ENCODE measurements around the gene HIVEP3.

The HIVEP3 gene

GRCh38 chr1:41622859-41623732 lies 295.6 kb downstream of the HIVEP3 start:
- Histone ChIP-seq H3K27me3 (replicated peaks in 2 of 5; ENCODE audit: control insufficient read depth in 4 of 5, insufficient read depth in 5 of 5, low read length in 4 of 5) (no peaks in the 10 kb centered on the region), H3K9me3 (ENCODE audit: control extremely low read depth in 1 of 5, control insufficient read depth in 4 of 5, insufficient read depth in 2 of 5, low read depth in 1 of 5, low read length in 4 of 5) (no peaks in the 10 kb centered on the region), H3K27ac (ENCODE audit: insufficient read depth in 1 of 2, low read depth in 1 of 2, low read length in 2 of 2, poor library complexity in 1 of 2, severe bottlenecking in 2 of 2) (no peak overlapping the region), H3K36me3 (ENCODE audit: control insufficient read depth in 4 of 4, insufficient read depth in 4 of 4, low read length in 3 of 4) (no peaks in the 10 kb centered on the region), H3K4me1 (ENCODE audit: control extremely low read depth in 1 of 4, control insufficient read depth in 4 of 4, insufficient read depth in 4 of 4, low read length in 3 of 4) (peaks cover 0 to 13% (median 8%) of the 10 kb centered on the region in 4 experiments), H3K4me3 (ENCODE audit: control insufficient read depth in 1 of 7, extremely low read depth in 1 of 7, insufficient read depth in 4 of 7, low read depth in 2 of 7, low read length in 6 of 7) (no peak overlapping the region)
- ChIA-PET POLR2A (no interaction called here), CTCF (no interaction called here)
- DNase-seq, result peak in 1 of 3 donors; percentile 1
- 33% methylated on average over 3 of the region's 8 CpGs for WGBS (ENCODE audit: insufficient coverage)

- CTCF ChIA-PET, result interaction anchor here (1.5 kb wide), 1 partner anchor 10 kb away, joined by 3 read pairs; no protein-coding TSS in a partner anchor
- WGBS (ENCODE audit: insufficient coverage), result 91% methylated on average over 5 of the region's 8 CpGs
- H3K27me3 ChIP-seq (replicated peaks in 2 of 5; ENCODE audit: control insufficient read depth in 4 of 5, insufficient read depth in 5 of 5, low read length in 4 of 5), result no peaks in the 10 kb centered on the region
- H3K9me3 ChIP-seq (ENCODE audit: control extremely low read depth in 1 of 5, control insufficient read depth in 4 of 5, insufficient read depth in 2 of 5, low read depth in 1 of 5, low read length in 4 of 5), result no peaks in the 10 kb centered on the region
- DNase-seq, result no peak
- no peak overlapping the region for H3K4me3 ChIP-seq (ENCODE audit: control insufficient read depth in 1 of 7, extremely low read depth in 1 of 7, insufficient read depth in 4 of 7, low read depth in 2 of 7, low read length in 6 of 7)
- POLR2A ChIA-PET, result no interaction called here
- H3K4me1 ChIP-seq (ENCODE audit: control extremely low read depth in 1 of 4, control insufficient read depth in 4 of 4, insufficient read depth in 4 of 4, low read length in 3 of 4), result peaks cover 0 to 13% (median 8%) of the 10 kb centered on the region in 4 experiments
- H3K36me3 ChIP-seq (ENCODE audit: control insufficient read depth in 4 of 4, insufficient read depth in 4 of 4, low read length in 3 of 4), result no peaks in the 10 kb centered on the region
- no peak overlapping the region for H3K27ac ChIP-seq (ENCODE audit: insufficient read depth in 1 of 2, low read depth in 1 of 2, low read length in 2 of 2, poor library complexity in 1 of 2, severe bottlenecking in 2 of 2)
Measured at GRCh38 chr1:41622402-41622801, 296.3 kb downstream of the HIVEP3 start.

- ChIA-PET POLR2A (interaction anchor here (0.6 to 0.7 kb wide), 2 partner anchors 28 to 52 kb away, joined by 3 to 4 read pairs; no protein-coding TSS in a partner anchor), CTCF (interaction anchor here (1.5 kb wide), 1 partner anchor 9 kb away, joined by 3 read pairs; no protein-coding TSS in a partner anchor)
- H3K36me3 ChIP-seq (ENCODE audit: control insufficient read depth in 4 of 4, insufficient read depth in 4 of 4, low read length in 3 of 4), result no peaks in the 10 kb centered on the region
- H3K4me1 ChIP-seq (ENCODE audit: control extremely low read depth in 1 of 4, control insufficient read depth in 4 of 4, insufficient read depth in 4 of 4, low read length in 3 of 4), result peaks cover 0 to 13% (median 8%) of the 10 kb centered on the region in 4 experiments
- no peak overlapping the region for H3K4me3 ChIP-seq (ENCODE audit: control insufficient read depth in 1 of 7, extremely low read depth in 1 of 7, insufficient read depth in 4 of 7, low read depth in 2 of 7, low read length in 6 of 7)
- no peaks in the 10 kb centered on the region for H3K9me3 ChIP-seq (ENCODE audit: control extremely low read depth in 1 of 5, control insufficient read depth in 4 of 5, insufficient read depth in 2 of 5, low read depth in 1 of 5, low read length in 4 of 5)
- 100% methylated on average over 1 of the region's 1 CpG for WGBS (ENCODE audit: insufficient coverage)
- no peak overlapping the region for H3K27ac ChIP-seq (ENCODE audit: insufficient read depth in 1 of 2, low read depth in 1 of 2, low read length in 2 of 2, poor library complexity in 1 of 2, severe bottlenecking in 2 of 2)
- no peak for DNase-seq
- H3K27me3 ChIP-seq (replicated peaks in 2 of 5; ENCODE audit: control insufficient read depth in 4 of 5, insufficient read depth in 5 of 5, low read length in 4 of 5), result no peaks in the 10 kb centered on the region
Measured at GRCh38 chr1:41621791-41622190, 296.9 kb downstream of the HIVEP3 start.

GRCh38 chr1:41621256-41621655 lies 297.5 kb downstream of the HIVEP3 start:
- ChIA-PET POLR2A (interaction anchor here (0.6 to 0.7 kb wide), 2 partner anchors 28 to 52 kb away, joined by 3 to 4 read pairs; no protein-coding TSS in a partner anchor), CTCF (interaction anchor here (1.4 to 1.5 kb wide), 2 partner anchors 8 to 19 kb away, joined by 3 read pairs; no protein-coding TSS in a partner anchor)
- no peaks in the 10 kb centered on the region for H3K27me3 ChIP-seq (replicated peaks in 2 of 5; ENCODE audit: control insufficient read depth in 4 of 5, insufficient read depth in 5 of 5, low read length in 4 of 5)
- H3K27ac ChIP-seq (ENCODE audit: insufficient read depth in 1 of 2, low read depth in 1 of 2, low read length in 2 of 2, poor library complexity in 1 of 2, severe bottlenecking in 2 of 2), result no peak overlapping the region
- DNase-seq, result no peak
- WGBS (ENCODE audit: insufficient coverage), result 96% methylated on average over 4 of the region's 5 CpGs
- H3K4me3 ChIP-seq (ENCODE audit: control insufficient read depth in 1 of 7, extremely low read depth in 1 of 7, insufficient read depth in 4 of 7, low read depth in 2 of 7, low read length in 6 of 7), result no peak overlapping the region
- peaks cover 0 to 13% (median 8%) of the 10 kb centered on the region in 4 experiments for H3K4me1 ChIP-seq (ENCODE audit: control extremely low read depth in 1 of 4, control insufficient read depth in 4 of 4, insufficient read depth in 4 of 4, low read length in 3 of 4)
- no peaks in the 10 kb centered on the region for H3K36me3 ChIP-seq (ENCODE audit: control insufficient read depth in 4 of 4, insufficient read depth in 4 of 4, low read length in 3 of 4)
- no peaks in the 10 kb centered on the region for H3K9me3 ChIP-seq (ENCODE audit: control extremely low read depth in 1 of 5, control insufficient read depth in 4 of 5, insufficient read depth in 2 of 5, low read depth in 1 of 5, low read length in 4 of 5)

GRCh38 chr1:41620365-41621169 lies 298.2 kb downstream of the HIVEP3 start:
- POLR2A ChIA-PET, result no interaction called here
- Histone ChIP-seq H3K27ac (ENCODE audit: insufficient read depth in 1 of 2, low read depth in 1 of 2, low read length in 2 of 2, poor library complexity in 1 of 2, severe bottlenecking in 2 of 2) (no peak overlapping the region), H3K36me3 (ENCODE audit: control insufficient read depth in 4 of 4, insufficient read depth in 4 of 4, low read length in 3 of 4) (no peaks in the 10 kb centered on the region), H3K4me3 (ENCODE audit: control insufficient read depth in 1 of 7, extremely low read depth in 1 of 7, insufficient read depth in 4 of 7, low read depth in 2 of 7, low read length in 6 of 7) (no peak overlapping the region), H3K27me3 (replicated peaks in 2 of 5; ENCODE audit: control insufficient read depth in 4 of 5, insufficient read depth in 5 of 5, low read length in 4 of 5) (no peaks in the 10 kb centered on the region), H3K4me1 (ENCODE audit: control extremely low read depth in 1 of 4, control insufficient read depth in 4 of 4, insufficient read depth in 4 of 4, low read length in 3 of 4) (peaks cover 0 to 13% (median 8%) of the 10 kb centered on the region in 4 experiments), H3K9me3 (ENCODE audit: control extremely low read depth in 1 of 5, control insufficient read depth in 4 of 5, insufficient read depth in 2 of 5, low read depth in 1 of 5, low read length in 4 of 5) (no peaks in the 10 kb centered on the region)
- DNase-seq, result no peak
- 87% methylated on average over 8 of the region's 9 CpGs for WGBS (ENCODE audit: insufficient coverage)
- CTCF ChIA-PET, result interaction anchor here (1.4 to 1.5 kb wide), 2 partner anchors 8 to 18 kb away, joined by 3 read pairs; no protein-coding TSS in a partner anchor

- POLR2A ChIA-PET, result no interaction called here
- DNase-seq, result no peak
- H3K36me3 ChIP-seq (ENCODE audit: control insufficient read depth in 4 of 4, insufficient read depth in 4 of 4, low read length in 3 of 4), result no peaks in the 10 kb centered on the region
- peaks cover 0 to 13% (median 8%) of the 10 kb centered on the region in 4 experiments for H3K4me1 ChIP-seq (ENCODE audit: control extremely low read depth in 1 of 4, control insufficient read depth in 4 of 4, insufficient read depth in 4 of 4, low read length in 3 of 4)
- no peaks in the 10 kb centered on the region for H3K27me3 ChIP-seq (replicated peaks in 2 of 5; ENCODE audit: control insufficient read depth in 4 of 5, insufficient read depth in 5 of 5, low read length in 4 of 5)
- CTCF ChIA-PET, result interaction anchor here (1.4 kb wide), 1 partner anchor 17 kb away, joined by 3 read pairs; no protein-coding TSS in a partner anchor
- no peaks in the 10 kb centered on the region for H3K9me3 ChIP-seq (ENCODE audit: control extremely low read depth in 1 of 5, control insufficient read depth in 4 of 5, insufficient read depth in 2 of 5, low read depth in 1 of 5, low read length in 4 of 5)
- 91% methylated on average over 10 of the region's 10 CpGs for WGBS (ENCODE audit: insufficient coverage)
- H3K27ac ChIP-seq (ENCODE audit: insufficient read depth in 1 of 2, low read depth in 1 of 2, low read length in 2 of 2, poor library complexity in 1 of 2, severe bottlenecking in 2 of 2), result no peak overlapping the region
- H3K4me3 ChIP-seq (ENCODE audit: control insufficient read depth in 1 of 7, extremely low read depth in 1 of 7, insufficient read depth in 4 of 7, low read depth in 2 of 7, low read length in 6 of 7), result no peak overlapping the region
Measured at GRCh38 chr1:41619511-41620364, 299.0 kb downstream of the HIVEP3 start.

Data from common myeloid progenitor, CD34-positive (primary cell).